H1 (cell line): ENCODE results near the gene SH3BGRL3. TPM values are rescaled to one million over a fixed set of nuclear protein-coding genes. Genes with fewer than 3 reads are reported as not detected.

Experiments
- CTCF ChIA-PET: fragments of 300-600 bp; sonication (Branson Sonifier 250); formaldehyde crosslinking; loops from one replicate; lab custom pipeline; 2021; ENCODE audit not compliant: partially characterized antibody; lab: Charles Lee
- POLR2A ChIA-PET: fragments of 300-600 bp; sonication (Branson Sonifier 250); formaldehyde crosslinking; loops from one replicate; lab custom pipeline; 2021; ENCODE audit warnings: inconsistent platforms; ENCODE audit not compliant: partially characterized antibody; lab: Charles Lee
- DNase-seq, 2 experiments: peaks; one replicate each; pipeline versions ENCODE4 v3.0.0 to v3.0.0-alpha.2; 2010 to 2022; ENCODE audit warnings: low spot score in 2 of 2, low read depth in 1 of 2, mixed read lengths in 1 of 2
- FAIRE-seq: peaks from 2 replicates; lab custom pipeline; 2011; peaks lifted over from hg19 to GRCh38; lab: Jason Lieb, UNC
- H2AFZ ChIP-seq: 2 replicates; pipeline ENCODE4 v1.8.1; 2012; ENCODE audit warnings: low read length, inconsistent platforms
- H2AK5ac ChIP-seq: 2 replicates; pipeline ENCODE4 v1.6.1; 2013; ENCODE audit warnings: low read depth, low read length
- H2BK120ac ChIP-seq: replicated peaks from 2 replicates; pipeline ENCODE3; 2013; ENCODE audit warnings: low read depth, low read length, inconsistent platforms
- H2BK12ac ChIP-seq: 2 replicates; pipeline ENCODE4 v1.6.1; 2013; ENCODE audit warnings: low read depth, low read length
- H2BK15ac ChIP-seq: 2 replicates; pipeline ENCODE4 v1.6.1; 2013; ENCODE audit warnings: low read length
- H2BK20ac ChIP-seq: 2 replicates; pipeline ENCODE4 v1.6.1; 2013; ENCODE audit warnings: low read length
- H2BK5ac ChIP-seq: 2 replicates; pipeline ENCODE4 v1.6.1; 2013; ENCODE audit warnings: low read depth, low read length
- H3K14ac ChIP-seq: 2 replicates; pipeline ENCODE4 v1.6.1; 2013; ENCODE audit warnings: inconsistent platforms; ENCODE audit not compliant: insufficient read length
- H3K18ac ChIP-seq: 2 replicates; pipeline ENCODE4 v1.6.1; 2013; ENCODE audit warnings: low read length; ENCODE audit errors: extremely low read depth
- H3K23ac ChIP-seq: 2 replicates; pipeline ENCODE4 v1.6.1; 2013; ENCODE audit warnings: inconsistent platforms; ENCODE audit not compliant: insufficient read length
- H3K23me2 ChIP-seq: 2 replicates; pipeline ENCODE4 v1.6.1; 2013; ENCODE audit warnings: low read depth, low read length
- H3K27ac ChIP-seq: 2 replicates; pipeline ENCODE4 v1.6.1; 2011; ENCODE audit warnings: low read depth, low read length, inconsistent platforms
- H3K27me3 ChIP-seq, 4 experiments: replicated peaks in 1 of 4; 1 replicate in 1 of 4; 2 replicates in 3 of 4; pipeline versions ENCODE4 v1.6.1 to v1.8.1; 2011 to 2013; ENCODE audit warnings: low read length in 3 of 4, mild to moderate bottlenecking in 3 of 4, inconsistent platforms in 2 of 4, mixed read lengths in 2 of 4, moderate library complexity in 1 of 4; ENCODE audit not compliant: control insufficient read depth in 3 of 4, insufficient read depth in 3 of 4; ENCODE audit errors: extremely low read depth in 1 of 4
- H3K36me3 ChIP-seq, 4 experiments: 2 replicates each; pipeline versions ENCODE4 v1.6.1 to v1.8.1; 2011 to 2013; ENCODE audit warnings: mild to moderate bottlenecking in 4 of 4, low read length in 3 of 4, moderate library complexity in 2 of 4, control low read depth in 1 of 4, inconsistent platforms in 1 of 4; ENCODE audit not compliant: insufficient read depth in 4 of 4, control insufficient read depth in 2 of 4
- H3K4ac ChIP-seq: replicated peaks from 2 replicates; pipeline ENCODE3; 2013; ENCODE audit warnings: low read length, low read depth, mixed read lengths, inconsistent platforms; ENCODE audit not compliant: insufficient read length
- H3K4me1 ChIP-seq, 4 experiments: replicated peaks in 1 of 4; 1 replicate in 1 of 4; 2 replicates in 3 of 4; pipeline versions ENCODE4 v1.6.1 to v1.8.1; 2011 to 2013; ENCODE audit warnings: low read length in 3 of 4, inconsistent platforms in 2 of 4, mixed read lengths in 1 of 4; ENCODE audit not compliant: insufficient read depth in 4 of 4, control insufficient read depth in 3 of 4
- H3K4me2 ChIP-seq, 2 experiments: 2 replicates each; pipeline versions ENCODE4 v1.6.1 to v1.8.1; 2011 to 2013; ENCODE audit warnings: low read depth in 2 of 2, low read length in 2 of 2, control low read depth in 1 of 2, inconsistent platforms in 1 of 2, mild to moderate bottlenecking in 1 of 2; ENCODE audit not compliant: insufficient read depth in 1 of 2
- H3K4me3 ChIP-seq, 4 experiments: fragments of 200-600, 300-600 bp in 1 of 4; sonication (generic), shearing (Covaris generic), sonication (Bioruptor Twin) in 1 of 4; 2 replicates each; pipeline versions ENCODE4 v1.5.1 to v1.8.1; 2011 to 2016; ENCODE audit warnings: low read length in 4 of 4, low read depth in 3 of 4, control low read depth in 2 of 4, inconsistent platforms in 2 of 4, mild to moderate bottlenecking in 2 of 4, mixed read lengths in 1 of 4, moderate library complexity in 1 of 4; ENCODE audit not compliant: insufficient read depth in 2 of 4; ENCODE audit errors: extremely low read depth in 1 of 4
- H3K56ac ChIP-seq: replicated peaks from 2 replicates; pipeline ENCODE3; 2013; ENCODE audit warnings: low read depth, mild to moderate bottlenecking, mixed read lengths, low read length, inconsistent platforms; ENCODE audit not compliant: insufficient read length
- H3K79me1 ChIP-seq: 2 replicates; pipeline ENCODE4 v1.6.1; 2013; ENCODE audit warnings: low read depth, low read length, control low read depth
- H3K79me2 ChIP-seq, 2 experiments: 2 replicates each; pipeline versions ENCODE4 v1.6.1 to v1.8.1; 2012 to 2013; ENCODE audit warnings: low read length in 2 of 2, mild to moderate bottlenecking in 2 of 2, inconsistent platforms in 1 of 2; ENCODE audit not compliant: insufficient read depth in 2 of 2, control insufficient read depth in 1 of 2
- H3K9ac ChIP-seq, 4 experiments: replicated peaks in 1 of 4; 1 replicate in 1 of 4; 2 replicates in 3 of 4; pipeline versions ENCODE4 v1.6.1 to v1.8.1; 2011 to 2013; ENCODE audit warnings: low read depth in 3 of 4, low read length in 3 of 4, control low read depth in 2 of 4, mild to moderate bottlenecking in 2 of 4, moderate library complexity in 2 of 4, inconsistent platforms in 1 of 4; ENCODE audit errors: extremely low read depth in 1 of 4
- H3K9me3 ChIP-seq, 2 experiments: 2 replicates each; pipeline versions ENCODE4 v1.6.1 to v1.8.1; 2012 to 2013; ENCODE audit warnings: mild to moderate bottlenecking in 2 of 2, moderate library complexity in 2 of 2, control low read depth in 1 of 2, inconsistent platforms in 1 of 2, low read depth in 1 of 2, low read length in 1 of 2, mixed read lengths in 1 of 2; ENCODE audit not compliant: insufficient read depth in 2 of 2
- H4K20me1 ChIP-seq, 2 experiments: replicated peaks in 1 of 2; 2 replicates each; pipeline versions ENCODE3 to v1.8.1; 2011 to 2013; ENCODE audit warnings: inconsistent platforms in 2 of 2, low read length in 2 of 2, mild to moderate bottlenecking in 1 of 2; ENCODE audit not compliant: insufficient read depth in 2 of 2, control insufficient read depth in 1 of 2
- H4K5ac ChIP-seq: 2 replicates; pipeline ENCODE4 v1.6.1; 2013; ENCODE audit warnings: low read length, low read depth, mixed read lengths, inconsistent platforms; ENCODE audit not compliant: insufficient read length
- H4K8ac ChIP-seq: 2 replicates; pipeline ENCODE4 v1.8.0; 2013; ENCODE audit warnings: mild to moderate bottlenecking, moderate library complexity, low read length, inconsistent platforms; ENCODE audit not compliant: insufficient read depth; ENCODE audit errors: extremely low read depth
- H4K91ac ChIP-seq: replicated peaks from 2 replicates; pipeline ENCODE3; 2013; ENCODE audit warnings: low read length, mixed read lengths, inconsistent platforms; ENCODE audit not compliant: insufficient read length
- CREB1 ChIP-seq: IDR thresholded peaks from 2 replicates; pipeline ENCODE4 v1.6.1; 2012; ENCODE audit warnings: inconsistent platforms
- MAFK ChIP-seq: IDR thresholded peaks from 2 replicates; pipeline ENCODE4 v1.6.1; 2012; ENCODE audit warnings: low read depth, mild to moderate bottlenecking, improper control_type of control experiment, low read length
- MAX ChIP-seq: IDR thresholded peaks from 2 replicates; pipeline ENCODE4 v1.6.1; 2012; ENCODE audit warnings: inconsistent platforms
- RNF2 ChIP-seq: fragments of 200-900, 300-1000 bp; sonication (generic); IDR thresholded peaks from 2 replicates; pipeline ENCODE4 v1.7.1; 2016; ENCODE audit warnings: borderline replicate concordance, low read depth, mild to moderate bottlenecking, antibody characterized with exemption, low read length; ENCODE audit not compliant: poor library complexity, severe bottlenecking; ENCODE audit errors: missing control alignments
- SP2 ChIP-seq: IDR thresholded peaks from 2 replicates; pipeline ENCODE4 v1.6.1; 2012; ENCODE audit warnings: mild to moderate bottlenecking, low read length, inconsistent platforms
- SRF ChIP-seq: IDR thresholded peaks from 2 replicates; pipeline ENCODE4 v1.6.1; 2011; ENCODE audit warnings: mild to moderate bottlenecking, low read depth, low read length, moderate library complexity
- SUZ12 ChIP-seq: fragments of 200-600 bp; sonication (generic); IDR thresholded peaks from 2 replicates; pipeline ENCODE4 v1.6.1; 2012; ENCODE audit warnings: mild to moderate bottlenecking, inconsistent platforms, low read length, moderate library complexity, mixed read lengths
- TAF1 ChIP-seq: IDR thresholded peaks from 2 replicates; pipeline ENCODE4 v1.6.1; 2011; ENCODE audit warnings: mild to moderate bottlenecking, low read depth, low read length
- USF2 ChIP-seq: IDR thresholded peaks from 2 replicates; pipeline ENCODE4 v1.6.1; 2011; ENCODE audit warnings: low read length, improper control_type of control experiment
- ZNF274 ChIP-seq: IDR thresholded peaks from 2 replicates; pipeline ENCODE4 v1.7.0; 2012; ENCODE audit warnings: low read length, borderline replicate concordance; ENCODE audit errors: extremely low read depth
- WGBS, 2 experiments: shearing (Covaris generic) in 1 of 2; methylation state at CpG; one replicate each; pipeline versions ENCODE4 v1.1.6 to v1.1.7; 2013 to 2015; ENCODE audit warnings: low lambda C conversion rate in 2 of 2, mixed read lengths in 2 of 2, inconsistent platforms in 1 of 2, low coverage in 1 of 2, missing lambda C conversion rate in 1 of 2; ENCODE audit not compliant: insufficient replicate concordance in 2 of 2, insufficient coverage in 1 of 2, insufficient read length in 1 of 2; ENCODE audit errors: extremely low coverage in 1 of 2, missing lambda C conversion rate in 1 of 2; 5-methylcytosine and 5-hydroxymethylcytosine counted together
- polyA plus RNA-seq, 7 experiments: library from polyadenylated mRNA; depleted of rRNA in 3 of 7; stranded (reverse) in 5 of 7; unstranded in 2 of 7; fragments of >200 nt in 5 of 7; fragments of 200-250 nt in 2 of 7; gene quantifications; 1 replicate in 5 of 7; 2 replicates in 1 of 7; 4 replicates in 1 of 7; pipeline versions ENCODE4 v1.2.1 to v1.2.3, GENCODE V29; 2011 to 2013; ENCODE audit warnings: missing spikeins in 2 of 7, mixed read lengths in 2 of 7
- total RNA-seq: library from RNA; stranded (reverse); fragmentation: NEBNext Ultra II Directional; extraction: Animal tissue kit (Norgen Biotek cat#: 25700); gene quantifications from 2 replicates; pipeline ENCODE4 v1.2.1, GENCODE V29; 2021

The SH3BGRL3 gene
- total and polyA plus RNA-seq, 2 of the 8 experiments (the other 6 are each of a cell fraction or from before 2014, with no cell fraction given): 77.8 to 107 TPM

GRCh38 chr1:26282401-26282918 is 2.6 kb downstream of the SH3BGRL3 start:
- Histone ChIP-seq H4K20me1 (peaks cover 4 to 19% of the 10 kb centered on the region in 2 experiments), H3K79me1 (no peaks in the 10 kb centered on the region), H4K91ac (peak overlapping the region; percentile 92), H3K27ac (peak overlapping the region; percentile 53; the same call in 1 of the 2 replicates), H3K4ac (peak overlapping the region; percentile 44), H2AFZ (no peak overlapping the region), H2AK5ac (peak overlapping the region; percentile 11; the same call in 1 of the 2 replicates), H3K9me3 (no peaks in the 10 kb centered on the region), H3K4me2 (peak overlapping the region; percentile 60 to 61), H3K36me3 (peaks cover 4 to 8% (median 6%) of the 10 kb centered on the region in 4 experiments), H2BK120ac (no peak overlapping the region), H2BK5ac (peak overlapping the region; percentile 91; the same call in 1 of the 2 replicates), H3K56ac (no peak overlapping the region), H3K4me3 (peak overlapping the region in 2 of 4 experiments; percentile 26 to 47; a peak in 5 of 8 replicates), H4K5ac (peak overlapping the region; percentile 19), H3K27me3 (no peaks in the 10 kb centered on the region), H3K9ac (peak overlapping the region in 3 of 4 experiments; percentile 19 to 39 (median 29); a peak in 3 of 7 replicates), H3K23me2 (peaks cover 9% of the 10 kb centered on the region; the same call in 1 of the 2 replicates), H2BK20ac (no peak overlapping the region), H2BK15ac (0 out of 2 replicates have a peak overlapping the region, but pooled peaks have one; percentile 81), H3K23ac (no peak overlapping the region), H3K4me1 (peaks cover 8 to 37% (median 22%) of the 10 kb centered on the region in 4 experiments), H3K14ac (no peak overlapping the region), H4K8ac (peak overlapping the region; percentile 28), H3K18ac (peak overlapping the region; percentile 96), H3K79me2 (peaks cover 0 to 5% of the 10 kb centered on the region in 2 experiments; a peak in 1 of 4 replicates), H2BK12ac (peak overlapping the region; percentile 94; the same call in 1 of the 2 replicates)
- ChIA-PET POLR2A (interaction anchor here (0.9 to 4.0 kb wide), 9 partner anchors 8 to 131 kb away, joined by 3 to 27 read pairs (median 4); partner anchors contain the start of genes CD52 and LIN28A), CTCF (interaction anchor here (1.6 to 39.7 kb wide), 4 partner anchors 7 to 82 kb away, joined by 3 to 1530 read pairs (median 178); partner anchors contain the start of genes CD52 and UBXN11)
- peak in 1 of 2 experiments; percentile 63 for DNase-seq
- 75% methylated on average over 15 of the region's 22 CpGs; no CpG with 5 or more reads in 1 of the 2 experiments for WGBS, 2 experiments
- no peak for FAIRE-seq
- TF ChIP-seq SUZ12 (no peak), CREB1 (no peak), MAX (peak; percentile 50), SRF (no peak), MAFK (no peak), SP2 (no peak), TAF1 (0 out of 2 replicates have a peak, but pooled peaks have one; percentile 21), USF2 (no peak), RNF2 (no peak), ZNF274 (no peak)
